HepG2 (cell line): ENCODE data around the gene PRM3.

Experiments
- CEBPB ChIP-seq: IDR thresholded peaks from 2 replicates; pipeline ENCODE4 v1.6.1; 2011; ENCODE audit warnings: low read depth, low read length, improper control_type of control experiment, borderline replicate concordance
- CTCF ChIP-seq: sonication (generic); formaldehyde crosslinking; IDR thresholded peaks from 2 replicates; pipeline ENCODE4 v1.5.0; 2020; ENCODE audit warnings: mild to moderate bottlenecking, missing genetic modification reagents, moderate library complexity
- MAX ChIP-seq: IDR thresholded peaks from 2 replicates; pipeline ENCODE4 v1.6.1; 2012; ENCODE audit warnings: inconsistent platforms
- TP53 ChIP-seq: sonication (generic); formaldehyde crosslinking; conservative IDR thresholded peaks from 2 replicates; pipeline ENCODE4 v1.4.0; 2020; ENCODE audit warnings: missing genetic modification reagents
- ZNF124 ChIP-seq: sonication (generic); formaldehyde crosslinking; IDR thresholded peaks from 2 replicates; pipeline ENCODE4 v1.4.0; 2020; ENCODE audit warnings: missing genetic modification reagents
- ZNF251 ChIP-seq: sonication (generic); formaldehyde crosslinking; IDR thresholded peaks from 2 replicates; pipeline ENCODE4 v1.9.0; 2021; ENCODE audit warnings: mild to moderate bottlenecking, missing genetic modification reagents
- ZSCAN5A ChIP-seq: sonication (generic); formaldehyde crosslinking; IDR thresholded peaks from 2 replicates; pipeline ENCODE4 v1.8.0; 2022; ENCODE audit warnings: mild to moderate bottlenecking, missing genetic modification reagents, borderline replicate concordance

DNA sequence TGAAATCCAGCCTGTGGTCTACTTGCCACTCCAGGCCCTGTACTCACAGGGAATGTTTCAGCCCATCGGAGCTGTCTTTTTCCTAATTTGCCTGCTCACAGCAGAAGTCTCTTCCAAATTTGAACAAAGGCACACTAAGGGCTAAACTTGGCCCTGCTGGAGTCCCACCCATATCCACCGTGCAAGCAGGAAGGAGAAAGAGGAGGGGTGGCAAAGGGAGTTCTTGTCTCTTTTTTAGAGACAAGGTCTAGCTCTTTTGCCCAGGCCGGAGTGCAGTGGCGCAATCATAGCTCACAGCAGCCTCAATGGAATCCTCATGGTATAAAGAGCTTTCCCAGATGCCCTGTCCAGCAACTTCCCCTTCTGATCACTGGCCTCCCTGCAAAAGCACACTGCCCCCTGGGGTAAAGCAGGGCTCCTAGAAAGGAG is 10.4 kb upstream of the PRM3 start:
- TF ChIP-seq CTCF (CRISPR knock-in tag), result peak; percentile 45
- no peak for TF ChIP-seq ZNF124 (CRISPR knock-in tag)
- peak; percentile 96 for TF ChIP-seq CEBPB
- no peak for TF ChIP-seq ZNF251 (CRISPR knock-in tag)
- peak; percentile 66 for TF ChIP-seq MAX
- TF ChIP-seq ZSCAN5A (CRISPR knock-in tag), result no peak
- no peak for TF ChIP-seq TP53 (CRISPR knock-in tag)
